ENCODE measurements around the gene SLC17A6.

SLC17A6 gene

GRCh38 chr11:22390283-22390655 is 52.1 kb downstream of the SLC17A6 start:
- no peak for DNase-seq

- DNase-seq = no peak
Measured at GRCh38 chr11:22392561-22392960, 54.4 kb downstream of the SLC17A6 start.

- no peak for DNase-seq
Measured at GRCh38 chr11:22405377-22405776, 67.2 kb downstream of the SLC17A6 start.

GRCh38 chr11:22407267-22407666 is 69.1 kb downstream of the SLC17A6 start:
- no peak for DNase-seq

- peak; percentile 50 for DNase-seq
Measured at GRCh38 chr11:22407921-22408320, 69.7 kb downstream of the SLC17A6 start.

GRCh38 chr11:22415476-22415875 is 77.3 kb downstream of the SLC17A6 start:
- no peak for DNase-seq

- DNase-seq = no peak
Measured at GRCh38 chr11:22416462-22416861, 78.3 kb downstream of the SLC17A6 start.

GRCh38 chr11:22426915-22427314 is 88.7 kb downstream of the SLC17A6 start:
- DNase-seq = no peak

All from NCI-H510A treated with DMSO at 0.1 percent for 48 hours (cell line).